Measurements from ENCODE around the gene SKI.

SKI gene

GRCh38 chr1:2298685-2299084 lies 70.6 kb downstream of the SKI start:
- no peak for DNase-seq

DNA sequence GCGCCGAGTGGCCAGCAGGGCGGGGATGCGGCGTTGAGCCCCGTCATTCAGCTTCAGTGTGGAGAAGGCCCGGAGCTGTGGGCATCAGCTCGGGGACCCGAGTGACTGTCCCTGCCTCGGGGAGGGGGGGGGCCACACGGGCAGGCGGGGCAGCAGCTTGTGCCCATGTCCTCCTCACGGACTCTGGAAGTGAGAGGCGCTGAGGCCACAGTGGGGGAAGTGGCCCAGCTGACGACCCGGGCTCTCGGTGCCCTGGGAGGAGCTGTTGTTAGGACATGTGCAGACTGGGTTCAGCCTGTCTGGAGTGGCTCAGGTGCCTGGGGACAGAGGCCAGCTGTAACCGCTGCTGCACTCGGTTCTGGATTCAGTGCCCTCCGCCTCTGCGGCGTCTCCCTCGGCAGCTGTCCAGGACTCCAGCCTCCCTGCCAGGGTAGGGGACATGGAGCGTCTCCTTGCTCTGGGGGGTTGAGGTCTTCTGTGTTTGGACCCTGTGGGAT lies 71.1 kb downstream of the SKI start:
- no peak for DNase-seq

DNA sequence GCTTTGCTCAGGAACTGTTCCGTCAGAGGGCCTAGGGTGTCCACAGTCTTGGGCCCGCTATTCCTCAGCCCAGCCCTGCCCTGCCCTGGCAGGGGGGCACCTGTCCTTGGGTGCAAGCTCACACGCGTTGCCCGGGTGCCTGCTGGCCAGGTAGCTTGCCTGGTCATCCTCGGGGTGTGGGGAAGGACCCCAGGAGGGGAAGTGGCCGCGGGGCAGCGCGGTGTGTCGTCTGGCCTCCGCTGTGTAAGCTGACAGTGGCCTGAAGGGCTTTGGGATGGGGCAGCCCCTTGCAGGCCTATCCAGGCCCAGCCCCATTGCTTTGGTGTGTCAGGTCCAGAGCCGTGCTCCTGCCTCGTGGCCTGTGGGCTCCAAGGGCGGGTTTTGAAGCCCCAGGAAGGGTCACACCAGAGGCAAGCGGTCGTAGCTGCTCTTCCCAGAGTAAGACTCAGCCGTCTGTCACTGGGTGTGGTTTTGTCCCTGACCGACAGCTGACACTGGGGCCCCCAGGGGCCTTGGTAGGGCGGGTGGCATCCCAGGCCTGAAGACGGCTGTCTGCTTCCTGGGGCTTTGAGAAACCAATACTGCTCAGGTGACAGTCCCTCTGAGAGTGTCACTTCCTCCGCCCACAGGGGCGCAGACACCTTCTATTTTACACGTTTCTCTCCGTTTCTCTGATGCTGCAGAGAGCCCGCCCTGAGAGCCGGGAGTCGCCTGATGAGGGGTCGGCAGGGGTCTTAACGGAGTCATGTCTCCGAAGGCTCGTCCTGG lies 72.1 kb downstream of the SKI start:
- no peak for DNase-seq

DNA sequence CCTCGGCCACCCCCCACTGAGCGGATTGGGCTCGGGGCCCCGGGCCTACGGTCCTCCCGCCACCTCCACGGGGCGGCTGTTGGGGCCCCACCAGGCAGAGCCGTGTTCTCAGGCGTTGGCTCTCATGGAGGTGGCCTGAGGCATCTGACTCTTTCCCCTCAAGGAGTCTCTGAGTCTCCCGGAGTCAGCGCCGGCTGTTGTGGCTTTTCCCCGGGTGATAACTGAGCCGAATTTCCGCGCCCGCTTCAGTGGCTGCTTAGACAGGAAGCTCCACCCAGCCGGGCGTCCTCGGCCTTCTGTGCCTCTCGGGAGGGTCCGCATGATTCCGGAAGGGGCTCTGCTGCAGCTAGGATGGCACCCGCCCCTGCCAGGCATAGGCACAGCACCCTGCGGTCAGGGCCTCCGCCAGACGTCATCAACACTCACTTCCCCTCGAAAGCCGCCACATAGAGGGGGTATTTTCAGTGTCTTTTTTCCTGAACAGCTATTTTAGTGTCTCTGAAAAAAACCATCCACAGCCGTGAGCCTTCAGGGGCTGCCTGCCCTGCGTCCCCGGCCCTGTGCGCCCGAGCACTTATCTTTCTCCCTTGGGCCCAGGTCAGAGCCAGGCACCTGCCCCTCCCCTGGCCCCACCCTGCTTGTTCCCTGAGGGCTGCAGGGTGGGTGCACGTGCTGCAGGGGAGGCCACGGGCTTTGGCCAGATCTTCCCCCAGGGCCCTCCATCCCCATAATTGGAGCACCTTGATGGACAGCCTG lies 72.9 kb downstream of the SKI start:
- DNase-seq: no peak

DNA sequence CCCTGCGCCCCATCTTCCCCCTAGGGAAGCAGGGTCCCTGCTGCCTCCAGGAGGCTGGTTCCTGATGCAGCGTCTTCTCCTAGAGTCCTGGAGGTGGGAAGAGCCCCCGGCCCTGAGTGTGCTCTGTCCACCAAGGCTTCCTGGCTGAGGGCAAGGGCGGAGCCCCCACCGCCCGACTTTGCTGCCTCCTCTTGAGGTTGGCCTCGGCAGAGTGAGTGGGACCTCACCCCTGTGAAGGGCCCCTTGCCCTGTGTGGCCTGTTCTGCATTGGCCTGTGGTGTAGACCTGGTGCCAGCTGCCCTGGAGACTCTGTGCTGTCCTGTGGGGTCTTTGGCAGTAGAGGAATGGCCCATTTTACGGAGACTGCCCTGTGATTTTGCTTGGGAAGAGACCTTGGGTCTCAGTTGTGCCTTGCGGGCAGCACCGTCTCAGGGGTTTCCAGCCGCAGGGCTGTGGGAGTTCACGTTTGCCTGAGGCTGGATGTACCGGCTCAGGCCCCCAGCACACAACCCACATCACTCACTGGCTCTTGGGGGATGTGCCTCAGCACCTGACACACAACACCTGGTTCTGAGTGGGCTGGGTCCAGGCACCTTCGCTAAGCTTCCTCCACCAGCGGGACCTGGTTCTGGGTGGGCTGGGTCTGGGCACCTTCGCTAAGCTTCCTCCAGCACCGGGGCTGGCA lies 73.6 kb downstream of the SKI start:
- DNase-seq: no peak

- DNase-seq: no peak
Observed at GRCh38 chr1:2302292-2302925, 74.3 kb downstream of the SKI start.

DNA sequence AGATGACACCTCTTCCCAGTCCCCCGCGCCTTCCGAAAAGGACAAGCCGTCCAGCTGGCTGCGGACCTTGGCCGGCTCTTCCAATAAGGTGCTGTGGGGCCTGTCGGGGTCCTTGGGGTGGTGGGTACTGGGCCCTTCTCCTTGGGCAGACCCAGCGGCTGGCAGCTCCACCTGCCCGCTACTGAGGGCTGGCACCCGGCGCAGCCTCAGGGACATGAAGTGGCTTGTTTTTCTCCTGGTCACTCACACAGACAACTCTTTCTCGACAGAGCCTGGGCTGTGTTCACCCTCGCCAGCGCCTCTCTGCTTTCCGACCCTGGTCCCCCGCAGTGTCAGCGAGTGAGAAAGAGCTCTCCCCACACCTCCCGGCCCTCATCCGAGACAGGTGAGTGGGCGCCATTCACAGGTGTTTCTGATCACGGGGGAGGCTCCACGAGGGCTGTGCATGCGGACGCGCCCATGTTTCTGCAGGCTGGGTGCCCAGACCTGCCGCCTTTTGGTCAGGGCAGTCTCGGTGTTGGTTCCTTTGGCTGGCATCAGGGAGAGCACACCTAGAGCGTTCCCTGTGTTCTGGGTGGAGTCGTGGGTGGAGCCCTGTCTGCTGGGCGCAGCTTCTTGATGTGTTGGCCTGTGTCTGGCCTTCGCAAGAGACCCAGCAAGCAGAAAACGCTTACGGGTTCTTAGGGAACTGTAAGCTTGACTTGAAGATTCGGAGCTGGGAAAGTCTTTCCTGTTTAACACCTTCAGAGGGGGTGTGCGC lies 75.1 kb downstream of the SKI start:
- no peak for DNase-seq

DNA sequence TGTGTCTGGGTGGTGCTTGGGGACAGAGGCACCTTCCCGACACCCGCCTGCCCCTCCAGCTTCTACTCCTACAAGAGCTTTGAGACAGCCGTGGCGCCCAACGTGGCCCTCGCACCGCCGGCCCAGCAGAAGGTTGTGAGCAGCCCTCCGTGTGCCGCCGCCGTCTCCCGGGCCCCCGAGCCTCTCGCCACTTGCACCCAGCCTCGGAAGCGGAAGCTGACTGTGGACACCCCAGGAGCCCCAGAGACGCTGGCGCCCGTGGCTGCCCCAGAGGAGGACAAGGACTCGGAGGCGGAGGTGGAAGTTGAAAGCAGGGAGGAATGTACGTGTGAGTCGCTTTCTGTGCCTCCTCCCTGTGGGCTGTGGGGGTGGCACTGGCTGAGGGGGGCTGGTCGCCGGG lies 75.7 kb downstream of the SKI start:
- DNase-seq: no peak

GRCh38 chr1:2304282-2304681 lies 76.2 kb downstream of the SKI start:
- DNase-seq: no peak

DNA sequence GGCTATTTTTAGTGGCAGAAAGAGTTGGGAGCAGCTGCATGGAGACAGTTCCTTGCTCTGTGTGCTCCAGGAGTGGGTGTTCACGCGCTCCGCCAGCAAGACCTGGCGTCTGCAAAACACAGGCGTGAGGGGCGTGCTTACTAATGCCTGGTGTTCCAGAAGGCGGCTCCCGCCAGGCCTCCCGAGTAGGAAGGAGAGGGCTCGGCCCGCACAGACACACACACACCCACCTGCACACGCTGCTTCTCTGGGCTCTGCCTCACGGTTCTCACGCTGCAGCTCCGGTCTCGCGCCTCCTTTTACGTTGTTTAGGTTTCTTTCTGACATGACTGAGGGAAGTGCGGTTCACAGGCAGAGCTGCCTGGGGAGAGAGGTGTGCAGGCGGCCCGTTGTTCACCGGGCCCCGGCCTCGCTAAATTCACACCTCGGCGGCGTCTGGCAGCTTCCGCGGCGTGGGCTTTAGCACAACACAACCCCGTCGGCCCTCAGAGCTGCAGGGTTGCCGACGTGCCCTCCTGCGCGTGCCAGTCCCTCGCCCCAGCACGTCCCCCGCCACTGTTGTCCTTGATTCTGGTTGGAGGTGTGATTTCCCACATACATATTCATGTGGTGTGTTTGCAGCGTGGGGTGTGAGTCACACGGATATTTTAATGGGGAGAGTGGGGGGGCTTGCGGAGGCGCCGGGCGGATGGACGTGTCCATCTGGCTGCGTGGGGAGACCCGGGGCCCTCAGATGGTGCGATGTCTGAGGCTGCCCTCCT lies 77.0 kb downstream of the SKI start:
- no peak for DNase-seq

GRCh38 chr1:2306151-2306978 lies 78.2 kb downstream of the SKI start:
- no peak for DNase-seq

DNA sequence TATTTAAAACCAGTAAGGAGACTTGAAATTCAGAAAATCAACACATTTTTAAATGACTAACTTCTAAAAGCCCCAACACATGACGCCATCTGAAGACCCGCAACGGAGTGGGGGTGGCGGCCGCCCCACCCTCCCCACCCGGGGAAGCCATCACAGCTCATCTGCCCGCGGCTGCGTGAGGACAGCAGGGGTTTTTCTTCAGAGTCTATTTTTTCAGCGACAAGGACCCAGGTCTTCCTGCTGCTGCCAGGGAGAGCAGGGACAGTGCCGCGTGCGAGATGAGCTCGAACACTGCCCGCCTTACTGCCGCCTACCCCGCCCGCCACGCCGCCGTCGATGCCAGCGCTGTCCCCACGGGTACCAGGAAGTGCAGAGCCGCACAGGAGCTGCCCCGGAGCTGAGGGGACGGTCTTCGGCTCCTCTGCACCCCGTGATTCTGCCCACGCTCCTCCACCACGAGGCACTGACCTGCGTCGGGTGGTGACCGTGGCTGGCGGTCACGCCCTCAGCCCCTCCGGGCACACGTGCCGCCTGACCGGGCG lies 79.0 kb downstream of the SKI start:
- no peak for DNase-seq

DNA sequence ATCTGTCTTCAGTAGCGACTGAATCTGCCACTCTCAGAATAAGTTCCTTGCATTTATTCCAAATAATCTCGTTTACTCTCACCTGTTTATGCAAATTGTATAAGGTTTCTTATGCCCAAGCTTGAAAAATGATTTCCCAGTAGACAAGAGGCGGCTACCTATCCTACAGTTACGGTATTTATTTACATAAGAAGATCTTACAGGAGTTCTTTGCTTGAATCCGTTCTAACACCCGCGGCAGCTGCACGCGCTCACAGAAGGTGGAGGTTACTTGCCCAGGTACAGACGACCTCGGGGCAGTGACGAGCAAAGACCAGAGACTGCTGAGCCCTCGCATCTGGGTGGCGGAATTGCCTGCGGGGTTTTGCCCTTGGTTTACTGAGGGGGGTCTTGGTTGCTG lies 79.9 kb downstream of the SKI start:
- DNase-seq: no peak

DNA sequence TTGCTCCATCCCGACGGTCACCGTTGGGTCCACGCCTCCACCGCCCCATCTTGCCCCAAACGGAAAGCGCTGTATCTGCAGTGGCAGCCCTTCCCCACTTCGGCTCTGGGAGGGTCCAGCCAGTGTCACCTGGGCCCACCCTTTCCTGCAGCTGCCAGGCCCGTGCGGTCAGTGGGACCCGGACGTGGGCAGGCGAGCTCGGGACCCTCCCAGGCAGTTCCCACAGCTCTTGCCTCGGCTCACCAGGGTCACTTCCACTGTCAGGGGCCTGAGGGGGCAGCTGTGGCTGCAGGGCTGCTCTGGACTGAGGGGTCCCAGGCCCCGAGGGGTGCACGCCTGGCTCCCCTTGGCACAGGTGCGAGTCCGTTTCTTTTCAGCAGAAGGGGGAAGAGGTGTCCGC lies 80.7 kb downstream of the SKI start:
- no peak for DNase-seq

DNA sequence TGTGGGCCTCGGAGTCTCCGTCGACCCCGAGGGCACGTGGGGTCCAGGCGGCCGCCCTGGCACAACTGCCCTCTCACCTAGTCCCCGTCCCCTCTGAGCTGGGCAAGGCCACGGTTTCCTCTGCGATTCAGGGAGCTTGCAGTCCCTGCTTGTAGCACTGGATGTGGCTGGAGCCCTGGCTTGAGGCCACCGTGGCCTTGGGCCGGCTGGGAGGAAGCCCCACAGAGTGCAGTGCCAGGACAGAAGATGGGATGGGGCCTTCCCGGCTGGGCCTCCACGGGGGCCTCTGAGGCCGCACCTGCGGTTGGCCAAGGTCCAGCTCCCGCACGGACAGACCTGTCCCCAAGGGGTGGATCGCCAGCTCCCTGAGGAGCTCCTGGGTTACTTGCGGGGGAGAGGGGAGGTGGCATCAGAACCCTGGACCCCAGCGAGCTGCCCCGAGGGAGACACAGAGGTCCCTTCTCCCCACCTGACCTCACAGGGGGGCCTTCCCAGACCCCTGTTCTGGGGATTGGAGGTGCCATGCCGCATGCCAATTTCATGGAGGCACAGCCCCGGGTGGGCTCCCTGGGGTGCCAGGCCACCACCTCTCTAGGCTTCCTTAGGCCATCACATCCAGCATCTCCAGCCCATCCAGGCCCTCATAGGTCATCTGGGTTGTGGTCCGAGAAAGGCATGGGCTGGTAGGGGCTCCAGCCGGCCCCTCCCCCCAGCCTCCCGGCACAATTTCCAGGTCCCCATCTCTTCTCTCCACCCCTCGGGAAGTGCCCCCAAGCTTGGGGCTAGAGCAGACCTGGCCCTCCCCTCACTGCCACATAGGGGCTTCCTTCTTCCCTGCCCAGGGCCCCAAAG lies 82.4 kb downstream of the SKI start:
- no peak for DNase-seq

DNA sequence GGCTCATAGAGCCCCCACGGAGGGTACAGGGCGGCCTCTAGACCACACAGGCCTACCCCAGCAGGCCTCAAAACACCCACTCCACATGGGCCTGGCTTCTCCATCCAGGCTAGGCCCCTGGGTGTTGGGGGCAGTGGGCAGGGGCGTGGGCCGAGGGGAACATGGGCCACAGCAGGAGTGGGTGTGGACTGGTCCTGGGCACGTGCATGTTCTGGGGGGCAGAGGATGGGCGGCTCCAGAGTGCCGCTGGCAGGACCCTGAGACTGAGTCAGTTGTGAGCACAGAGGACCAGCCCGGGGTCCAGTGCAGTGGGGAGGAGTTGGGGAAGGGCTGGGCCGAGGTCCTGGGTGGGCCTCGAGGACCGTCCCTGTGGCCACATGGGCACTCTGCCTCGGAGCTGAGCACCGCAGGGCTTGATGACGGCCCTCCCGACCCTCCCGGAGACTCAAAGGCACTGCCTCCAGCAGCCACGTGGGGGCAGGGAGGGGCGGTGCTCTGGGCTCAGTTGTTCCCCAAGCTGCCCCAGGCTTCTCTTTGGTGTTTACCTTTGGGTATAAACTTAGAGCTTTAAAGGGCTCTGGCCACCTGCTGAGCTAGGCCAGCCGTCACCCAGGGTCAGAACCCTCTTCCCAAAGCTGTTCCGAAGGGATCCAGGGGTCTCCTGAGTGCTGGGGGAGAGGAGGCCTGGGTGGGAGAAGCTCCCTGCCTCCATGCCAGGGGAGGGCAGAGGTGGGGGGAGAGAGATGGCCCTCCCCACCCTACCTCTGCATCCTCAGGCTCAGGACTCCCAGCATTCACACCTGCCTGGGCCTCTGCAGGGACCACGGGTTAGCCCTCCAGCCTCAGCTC lies 83.3 kb downstream of the SKI start:
- DNase-seq: no peak

DNA sequence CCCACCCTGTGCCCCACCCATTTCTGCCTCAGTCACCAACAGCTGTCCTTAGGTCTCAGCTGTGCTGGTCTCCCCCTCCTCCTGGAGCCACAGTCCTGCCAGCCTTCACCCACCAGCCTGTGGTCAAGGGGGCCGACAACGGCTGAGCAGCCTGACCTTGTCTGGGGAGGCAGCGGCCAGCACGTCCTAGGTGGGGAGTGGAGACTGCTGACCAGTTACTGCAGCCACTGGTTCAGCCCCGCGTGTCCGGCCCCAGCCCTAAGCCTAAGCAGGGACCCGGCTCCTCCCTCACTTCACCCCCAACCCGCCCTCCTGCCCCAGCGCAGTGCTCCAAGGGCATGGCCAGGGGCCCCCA lies 84.0 kb downstream of the SKI start:
- DNase-seq: no peak

DNA sequence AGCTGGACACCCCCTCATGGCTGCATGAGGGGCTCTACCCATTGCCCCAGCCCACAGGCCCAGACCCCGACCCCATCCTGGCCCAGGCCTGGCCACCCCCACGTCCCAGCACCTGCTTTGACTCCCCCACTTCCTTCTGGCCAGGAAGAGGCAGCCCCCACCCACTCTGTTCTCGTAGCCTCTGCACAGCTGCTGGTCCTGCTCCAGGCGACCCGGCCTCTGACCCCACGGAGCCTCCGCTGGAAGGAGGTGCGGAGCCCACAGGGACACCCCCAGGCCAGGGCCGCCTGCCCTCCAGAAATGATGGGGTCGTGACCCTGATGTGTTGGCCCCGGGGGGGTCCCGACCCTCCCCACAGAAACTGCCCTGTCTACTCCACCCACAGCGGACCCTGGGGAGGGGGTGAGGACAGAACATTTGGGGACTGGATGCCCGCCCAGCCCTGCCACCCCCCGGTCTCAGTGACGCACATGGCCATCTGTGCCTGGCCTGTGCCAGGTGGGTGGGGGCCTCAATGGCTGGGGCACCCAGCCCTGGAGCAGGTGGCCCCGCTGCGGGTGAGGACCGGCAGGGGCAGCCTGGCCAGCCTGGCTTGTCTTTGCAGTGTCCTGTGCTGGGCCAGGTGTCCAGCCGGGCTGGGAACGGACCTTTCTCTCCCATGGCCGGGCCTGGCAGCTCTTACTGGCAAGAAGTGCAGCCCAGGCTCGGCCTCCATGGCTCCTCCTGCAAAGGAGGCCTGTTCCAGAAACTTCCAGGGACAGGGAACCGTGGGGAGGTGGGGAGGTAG lies 84.6 kb downstream of the SKI start:
- no peak for DNase-seq
